BLaER1 (cell line): ENCODE results near the gene LMX1B.

Experiments used
- H3K27ac ChIP-seq: shearing (Covaris generic); formaldehyde crosslinking; 2 replicates; pipeline ENCODE4 v1.8.1; 2022
- H3K27me3 ChIP-seq: shearing (Covaris generic); formaldehyde crosslinking; 2 replicates; pipeline ENCODE4 v1.8.1; 2022
- H3K36me3 ChIP-seq: shearing (Covaris generic); formaldehyde crosslinking; 2 replicates; pipeline ENCODE4 v1.8.1; 2022
- H3K4me1 ChIP-seq: shearing (Covaris generic); formaldehyde crosslinking; 2 replicates; pipeline ENCODE4 v1.8.1; 2022
- H3K4me2 ChIP-seq: shearing (Covaris generic); formaldehyde crosslinking; 2 replicates; pipeline ENCODE4 v1.8.1; 2022
- H3K4me3 ChIP-seq: shearing (Covaris generic); formaldehyde crosslinking; 2 replicates; pipeline ENCODE4 v1.8.1; 2022
- H3K9ac ChIP-seq: shearing (Covaris generic); formaldehyde crosslinking; 2 replicates; pipeline ENCODE4 v1.8.1; 2022
- H3K9me3 ChIP-seq: shearing (Covaris generic); formaldehyde crosslinking; 2 replicates; pipeline ENCODE4 v1.8.1; 2022
- H4K20me1 ChIP-seq: shearing (Covaris generic); formaldehyde crosslinking; 2 replicates; pipeline ENCODE4 v1.8.1; 2022
- Cebpa-rat ChIP-seq: shearing (Covaris generic); IDR thresholded peaks from 2 replicates; pipeline ENCODE4 v1.8.1; 2022

Gene LMX1B

GRCh38 chr9:126584611-126585010 lies 29.1 kb upstream of the LMX1B start:
- no peak overlapping the region for H3K4me3 ChIP-seq
- no peak overlapping the region for H3K4me2 ChIP-seq
- H3K27ac ChIP-seq, result no peak overlapping the region
- no peak overlapping the region for H3K9ac ChIP-seq
- no peaks in the 10 kb centered on the region for H3K36me3 ChIP-seq
- no peaks in the 10 kb centered on the region for H4K20me1 ChIP-seq
- H3K4me1 ChIP-seq, result no peaks in the 10 kb centered on the region
- H3K27me3 ChIP-seq, result no peaks in the 10 kb centered on the region
- TF ChIP-seq Cebpa-rat, result no peak
- no peaks in the 10 kb centered on the region for H3K9me3 ChIP-seq

GRCh38 chr9:126586236-126586635 lies 27.5 kb upstream of the LMX1B start:
- Histone ChIP-seq H4K20me1 (no peaks in the 10 kb centered on the region), H3K9ac (no peak overlapping the region), H3K4me2 (no peak overlapping the region), H3K27me3 (no peaks in the 10 kb centered on the region), H3K36me3 (no peaks in the 10 kb centered on the region), H3K27ac (no peak overlapping the region), H3K4me3 (no peak overlapping the region), H3K4me1 (no peaks in the 10 kb centered on the region), H3K9me3 (no peaks in the 10 kb centered on the region)
- no peak for TF ChIP-seq Cebpa-rat

GRCh38 chr9:126587187-126588185 lies 26.2 kb upstream of the LMX1B start:
- Histone ChIP-seq H3K4me2 (no peak overlapping the region), H3K27ac (no peak overlapping the region), H3K27me3 (no peaks in the 10 kb centered on the region), H3K4me1 (no peaks in the 10 kb centered on the region), H3K9ac (no peak overlapping the region), H3K4me3 (no peak overlapping the region), H3K9me3 (no peaks in the 10 kb centered on the region), H4K20me1 (no peaks in the 10 kb centered on the region), H3K36me3 (no peaks in the 10 kb centered on the region)
- no peak for TF ChIP-seq Cebpa-rat

- no peak for TF ChIP-seq Cebpa-rat
- no peak overlapping the region for H3K4me3 ChIP-seq
- H3K9ac ChIP-seq, result no peak overlapping the region
- H3K4me1 ChIP-seq, result no peaks in the 10 kb centered on the region
- H4K20me1 ChIP-seq, result no peaks in the 10 kb centered on the region
- no peak overlapping the region for H3K4me2 ChIP-seq
- no peaks in the 10 kb centered on the region for H3K9me3 ChIP-seq
- H3K27me3 ChIP-seq, result no peaks in the 10 kb centered on the region
- H3K36me3 ChIP-seq, result no peaks in the 10 kb centered on the region
- H3K27ac ChIP-seq, result no peak overlapping the region
Measured at GRCh38 chr9:126588491-126589168, 25.1 kb upstream of the LMX1B start.

DNA sequence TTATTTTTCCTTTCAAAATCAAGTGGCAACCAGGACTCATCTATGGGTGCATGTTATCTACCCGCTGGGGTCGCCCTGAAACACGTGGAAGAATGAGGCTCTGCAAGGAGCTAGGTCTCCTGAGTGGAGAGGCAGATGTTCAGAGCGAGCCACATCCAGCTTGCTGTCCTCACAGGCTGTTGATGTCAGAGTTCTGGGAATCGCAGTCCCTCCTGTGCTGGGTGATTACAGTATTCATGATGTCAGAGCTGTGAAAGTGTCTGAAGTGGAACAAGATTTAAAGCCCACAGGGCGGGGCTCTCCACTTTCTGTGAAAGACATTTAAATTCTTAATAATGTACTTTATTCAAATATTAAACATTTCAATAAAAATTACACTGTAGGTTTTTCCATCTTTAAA lies 24.4 kb upstream of the LMX1B start:
- Histone ChIP-seq H3K9me3 (no peaks in the 10 kb centered on the region), H3K27me3 (no peaks in the 10 kb centered on the region), H3K4me3 (no peak overlapping the region), H3K4me2 (no peak overlapping the region), H4K20me1 (no peaks in the 10 kb centered on the region), H3K4me1 (no peaks in the 10 kb centered on the region), H3K36me3 (no peaks in the 10 kb centered on the region), H3K9ac (no peak overlapping the region), H3K27ac (no peak overlapping the region)
- TF ChIP-seq Cebpa-rat, result no peak

DNA sequence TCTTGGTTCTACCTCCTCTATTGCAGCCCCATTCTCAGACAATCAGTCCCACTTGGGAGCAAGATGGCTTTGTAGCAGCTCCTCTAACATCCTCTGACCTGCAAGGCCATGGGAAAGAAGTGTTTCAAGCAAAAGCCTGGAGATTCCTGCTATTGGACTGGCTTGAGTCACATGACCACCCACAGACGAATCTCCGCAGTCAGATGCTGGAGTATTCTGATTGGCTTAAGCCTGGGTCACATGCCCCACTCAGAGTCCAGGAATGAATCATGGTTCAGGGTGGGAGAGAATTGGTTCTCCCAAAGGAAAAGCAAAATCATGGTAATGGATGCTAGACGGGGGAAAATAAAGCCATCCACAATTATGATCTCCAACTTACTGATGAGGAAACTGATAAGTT lies 22.6 kb upstream of the LMX1B start:
- no peaks in the 10 kb centered on the region for H3K4me1 ChIP-seq
- no peak overlapping the region for H3K4me2 ChIP-seq
- no peaks in the 10 kb centered on the region for H4K20me1 ChIP-seq
- no peak overlapping the region for H3K27ac ChIP-seq
- H3K9me3 ChIP-seq, result no peaks in the 10 kb centered on the region
- H3K9ac ChIP-seq, result no peak overlapping the region
- H3K27me3 ChIP-seq, result no peaks in the 10 kb centered on the region
- no peak overlapping the region for H3K4me3 ChIP-seq
- TF ChIP-seq Cebpa-rat, result no peak
- H3K36me3 ChIP-seq, result no peaks in the 10 kb centered on the region

DNA sequence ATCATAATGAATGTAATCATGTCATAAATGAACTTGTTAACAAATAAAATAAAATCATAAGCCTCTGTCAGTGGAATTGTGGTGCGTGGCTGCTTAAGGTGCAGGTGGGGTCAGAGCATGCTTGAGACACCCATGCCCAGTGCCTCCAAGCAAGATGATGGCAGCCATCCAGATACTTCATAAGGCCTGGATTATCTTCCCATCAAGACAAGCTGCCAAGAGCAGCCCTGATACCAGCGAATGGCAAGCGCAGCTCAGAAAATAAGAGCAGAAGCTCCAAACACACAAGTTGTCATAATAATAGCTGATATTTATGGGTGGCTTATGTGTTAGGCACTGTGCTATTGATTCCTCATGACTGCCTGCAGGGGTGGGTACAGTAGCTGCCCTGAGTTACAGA lies 21.8 kb upstream of the LMX1B start:
- H3K27ac ChIP-seq, result no peak overlapping the region
- no peaks in the 10 kb centered on the region for H3K27me3 ChIP-seq
- H3K9me3 ChIP-seq, result no peaks in the 10 kb centered on the region
- no peaks in the 10 kb centered on the region for H3K4me1 ChIP-seq
- no peaks in the 10 kb centered on the region for H4K20me1 ChIP-seq
- H3K9ac ChIP-seq, result no peak overlapping the region
- no peaks in the 10 kb centered on the region for H3K36me3 ChIP-seq
- H3K4me3 ChIP-seq, result no peak overlapping the region
- H3K4me2 ChIP-seq, result no peak overlapping the region
- no peak for TF ChIP-seq Cebpa-rat

DNA sequence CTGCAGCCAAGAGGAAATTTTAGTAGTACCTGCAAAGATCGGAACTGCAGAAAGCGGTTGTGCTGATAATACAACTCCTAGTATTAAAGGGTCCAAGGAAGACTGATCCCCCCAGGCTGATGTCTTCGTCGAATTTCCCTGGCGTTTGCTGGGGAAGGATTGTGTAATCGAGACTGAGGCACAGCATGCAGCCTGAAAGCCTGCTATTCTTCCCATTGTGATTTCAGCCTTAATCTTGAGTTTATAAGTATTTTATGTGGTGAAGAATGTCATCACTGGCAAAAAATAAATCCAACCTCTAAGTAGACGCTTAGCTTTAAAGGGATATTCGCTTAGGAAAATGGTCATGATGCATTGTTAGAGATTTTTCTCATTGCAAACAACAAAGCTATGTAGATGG lies 21.3 kb upstream of the LMX1B start:
- H3K9me3 ChIP-seq, result no peaks in the 10 kb centered on the region
- no peak overlapping the region for H3K4me3 ChIP-seq
- no peak overlapping the region for H3K4me2 ChIP-seq
- no peaks in the 10 kb centered on the region for H3K36me3 ChIP-seq
- H4K20me1 ChIP-seq, result no peaks in the 10 kb centered on the region
- no peak overlapping the region for H3K9ac ChIP-seq
- no peaks in the 10 kb centered on the region for H3K27me3 ChIP-seq
- no peaks in the 10 kb centered on the region for H3K4me1 ChIP-seq
- no peak overlapping the region for H3K27ac ChIP-seq
- no peak for TF ChIP-seq Cebpa-rat

DNA sequence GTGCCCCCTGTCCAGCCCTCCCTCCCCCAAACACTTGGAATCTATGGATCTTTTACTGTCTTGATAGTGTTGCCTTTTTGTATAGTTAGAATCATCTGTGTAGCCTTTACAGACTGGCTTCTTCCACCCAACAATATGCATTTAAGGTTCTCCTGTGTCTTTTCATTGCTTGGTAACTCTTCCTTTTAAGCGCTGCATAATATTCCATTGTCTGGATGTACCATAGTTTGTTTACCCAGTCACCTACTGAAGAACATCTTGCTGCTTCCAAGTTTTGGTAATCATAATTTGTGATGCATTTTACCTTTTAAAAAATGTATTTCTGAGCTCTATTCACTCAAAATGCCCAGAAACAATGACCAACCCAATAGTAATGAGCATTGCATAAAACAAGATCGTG lies 17.7 kb upstream of the LMX1B start:
- no peaks in the 10 kb centered on the region for H3K27me3 ChIP-seq
- H3K36me3 ChIP-seq, result no peaks in the 10 kb centered on the region
- no peaks in the 10 kb centered on the region for H4K20me1 ChIP-seq
- no peak overlapping the region for H3K4me2 ChIP-seq
- H3K9me3 ChIP-seq, result no peaks in the 10 kb centered on the region
- no peak overlapping the region for H3K9ac ChIP-seq
- H3K4me1 ChIP-seq, result no peaks in the 10 kb centered on the region
- H3K27ac ChIP-seq, result no peak overlapping the region
- no peak overlapping the region for H3K4me3 ChIP-seq
- no peak for TF ChIP-seq Cebpa-rat

- H3K9ac ChIP-seq, result no peak overlapping the region
- no peak overlapping the region for H3K4me2 ChIP-seq
- no peaks in the 10 kb centered on the region for H3K27me3 ChIP-seq
- no peaks in the 10 kb centered on the region for H3K9me3 ChIP-seq
- H4K20me1 ChIP-seq, result no peaks in the 10 kb centered on the region
- no peaks in the 10 kb centered on the region for H3K4me1 ChIP-seq
- H3K36me3 ChIP-seq, result no peaks in the 10 kb centered on the region
- no peak overlapping the region for H3K27ac ChIP-seq
- TF ChIP-seq Cebpa-rat, result no peak
- H3K4me3 ChIP-seq, result no peak overlapping the region
Measured at GRCh38 chr9:126599047-126599650, 14.6 kb upstream of the LMX1B start.
